H1 (cell line): Measurements from ENCODE around the gene MCM5. TPM values are rescaled to one million over a fixed set of nuclear protein-coding genes. Genes with fewer than 3 reads are reported as not detected.

Experiments used
- ATF3 ChIP-seq: IDR thresholded peaks from 2 replicates; pipeline ENCODE4 v1.6.1; 2011; ENCODE audit warnings: low read depth, mild to moderate bottlenecking, low read length; ENCODE audit not compliant: insufficient read depth
- CREB1 ChIP-seq: IDR thresholded peaks from 2 replicates; pipeline ENCODE4 v1.6.1; 2012; ENCODE audit warnings: inconsistent platforms
- FOSL1 ChIP-seq: IDR thresholded peaks from 2 replicates; pipeline ENCODE4 v1.6.1; 2011; ENCODE audit warnings: mild to moderate bottlenecking, low read depth, low read length, moderate library complexity; ENCODE audit not compliant: insufficient read depth
- HDAC6 ChIP-seq: IDR thresholded peaks from one replicate; pipeline ENCODE4 v1.7.1; 2012; ENCODE audit warnings: low read depth, mild to moderate bottlenecking, inconsistent platforms, low read length, moderate library complexity
- KDM5A ChIP-seq: fragments of 200-600 bp; IDR thresholded peaks from 2 replicates; pipeline ENCODE4 v1.7.1; 2012; ENCODE audit warnings: mild to moderate bottlenecking, low read length, inconsistent platforms, mixed read lengths
- MAFK ChIP-seq: IDR thresholded peaks from 2 replicates; pipeline ENCODE4 v1.6.1; 2012; ENCODE audit warnings: low read depth, mild to moderate bottlenecking, improper control_type of control experiment, low read length
- SIX5 ChIP-seq: IDR thresholded peaks from 2 replicates; pipeline ENCODE4 v1.6.1; 2011; ENCODE audit warnings: mild to moderate bottlenecking, low read depth, low read length
- SRF ChIP-seq: IDR thresholded peaks from 2 replicates; pipeline ENCODE4 v1.6.1; 2011; ENCODE audit warnings: mild to moderate bottlenecking, low read depth, low read length, moderate library complexity
- SUZ12 ChIP-seq: fragments of 200-600 bp; sonication (generic); IDR thresholded peaks from 2 replicates; pipeline ENCODE4 v1.6.1; 2012; ENCODE audit warnings: mild to moderate bottlenecking, inconsistent platforms, low read length, moderate library complexity, mixed read lengths
- TAF1 ChIP-seq: IDR thresholded peaks from 2 replicates; pipeline ENCODE4 v1.6.1; 2011; ENCODE audit warnings: mild to moderate bottlenecking, low read depth, low read length
- polyA plus RNA-seq, 7 experiments: library from polyadenylated mRNA; depleted of rRNA in 3 of 7; stranded (reverse) in 5 of 7; unstranded in 2 of 7; fragments of >200 nt in 5 of 7; fragments of 200-250 nt in 2 of 7; gene quantifications; 1 replicate in 5 of 7; 2 replicates in 1 of 7; 4 replicates in 1 of 7; pipeline versions ENCODE4 v1.2.1 to v1.2.3, GENCODE V29; 2011 to 2013; ENCODE audit warnings: missing spikeins in 2 of 7, mixed read lengths in 2 of 7
- total RNA-seq: library from RNA; stranded (reverse); fragmentation: NEBNext Ultra II Directional; extraction: Animal tissue kit (Norgen Biotek cat#: 25700); gene quantifications from 2 replicates; pipeline ENCODE4 v1.2.1, GENCODE V29; 2021
- TF ChIP-seq, protein P1 (sequence below): fragments of 300-600 bp; sonication (generic); IDR thresholded peaks from 2 replicates; pipeline ENCODE4 v1.7.1; 2012; ENCODE audit warnings: low read length, moderate library complexity, mild to moderate bottlenecking, inconsistent platforms; ENCODE audit not compliant: insufficient replicate concordance

MCM5 gene
- total and polyA plus RNA-seq, 2 of the 8 experiments (the other 6 are each of a cell fraction or from before 2014, with no cell fraction given): 210 to 305 TPM

DNA sequence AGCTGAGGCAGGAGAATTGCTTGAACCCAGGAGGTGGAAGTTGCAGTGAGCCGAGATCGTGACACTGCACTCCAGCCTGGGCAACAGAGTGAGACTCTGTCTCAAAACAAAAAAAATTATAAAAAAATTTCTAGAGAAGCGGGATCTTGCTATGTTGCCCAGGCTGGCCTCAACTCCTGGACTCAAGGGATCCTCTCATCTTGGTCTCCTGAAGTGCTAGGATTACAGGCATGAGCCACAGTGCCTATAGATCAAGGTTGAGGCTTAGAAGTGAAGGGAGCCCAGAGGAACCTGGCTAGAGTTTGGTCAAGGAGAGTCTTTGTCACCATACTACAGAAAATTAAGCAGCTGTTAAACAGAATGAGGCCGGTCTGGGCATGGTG lies 1.4 kb upstream of the MCM5 start (continued):
- TF ChIP-seq, protein P1, sequence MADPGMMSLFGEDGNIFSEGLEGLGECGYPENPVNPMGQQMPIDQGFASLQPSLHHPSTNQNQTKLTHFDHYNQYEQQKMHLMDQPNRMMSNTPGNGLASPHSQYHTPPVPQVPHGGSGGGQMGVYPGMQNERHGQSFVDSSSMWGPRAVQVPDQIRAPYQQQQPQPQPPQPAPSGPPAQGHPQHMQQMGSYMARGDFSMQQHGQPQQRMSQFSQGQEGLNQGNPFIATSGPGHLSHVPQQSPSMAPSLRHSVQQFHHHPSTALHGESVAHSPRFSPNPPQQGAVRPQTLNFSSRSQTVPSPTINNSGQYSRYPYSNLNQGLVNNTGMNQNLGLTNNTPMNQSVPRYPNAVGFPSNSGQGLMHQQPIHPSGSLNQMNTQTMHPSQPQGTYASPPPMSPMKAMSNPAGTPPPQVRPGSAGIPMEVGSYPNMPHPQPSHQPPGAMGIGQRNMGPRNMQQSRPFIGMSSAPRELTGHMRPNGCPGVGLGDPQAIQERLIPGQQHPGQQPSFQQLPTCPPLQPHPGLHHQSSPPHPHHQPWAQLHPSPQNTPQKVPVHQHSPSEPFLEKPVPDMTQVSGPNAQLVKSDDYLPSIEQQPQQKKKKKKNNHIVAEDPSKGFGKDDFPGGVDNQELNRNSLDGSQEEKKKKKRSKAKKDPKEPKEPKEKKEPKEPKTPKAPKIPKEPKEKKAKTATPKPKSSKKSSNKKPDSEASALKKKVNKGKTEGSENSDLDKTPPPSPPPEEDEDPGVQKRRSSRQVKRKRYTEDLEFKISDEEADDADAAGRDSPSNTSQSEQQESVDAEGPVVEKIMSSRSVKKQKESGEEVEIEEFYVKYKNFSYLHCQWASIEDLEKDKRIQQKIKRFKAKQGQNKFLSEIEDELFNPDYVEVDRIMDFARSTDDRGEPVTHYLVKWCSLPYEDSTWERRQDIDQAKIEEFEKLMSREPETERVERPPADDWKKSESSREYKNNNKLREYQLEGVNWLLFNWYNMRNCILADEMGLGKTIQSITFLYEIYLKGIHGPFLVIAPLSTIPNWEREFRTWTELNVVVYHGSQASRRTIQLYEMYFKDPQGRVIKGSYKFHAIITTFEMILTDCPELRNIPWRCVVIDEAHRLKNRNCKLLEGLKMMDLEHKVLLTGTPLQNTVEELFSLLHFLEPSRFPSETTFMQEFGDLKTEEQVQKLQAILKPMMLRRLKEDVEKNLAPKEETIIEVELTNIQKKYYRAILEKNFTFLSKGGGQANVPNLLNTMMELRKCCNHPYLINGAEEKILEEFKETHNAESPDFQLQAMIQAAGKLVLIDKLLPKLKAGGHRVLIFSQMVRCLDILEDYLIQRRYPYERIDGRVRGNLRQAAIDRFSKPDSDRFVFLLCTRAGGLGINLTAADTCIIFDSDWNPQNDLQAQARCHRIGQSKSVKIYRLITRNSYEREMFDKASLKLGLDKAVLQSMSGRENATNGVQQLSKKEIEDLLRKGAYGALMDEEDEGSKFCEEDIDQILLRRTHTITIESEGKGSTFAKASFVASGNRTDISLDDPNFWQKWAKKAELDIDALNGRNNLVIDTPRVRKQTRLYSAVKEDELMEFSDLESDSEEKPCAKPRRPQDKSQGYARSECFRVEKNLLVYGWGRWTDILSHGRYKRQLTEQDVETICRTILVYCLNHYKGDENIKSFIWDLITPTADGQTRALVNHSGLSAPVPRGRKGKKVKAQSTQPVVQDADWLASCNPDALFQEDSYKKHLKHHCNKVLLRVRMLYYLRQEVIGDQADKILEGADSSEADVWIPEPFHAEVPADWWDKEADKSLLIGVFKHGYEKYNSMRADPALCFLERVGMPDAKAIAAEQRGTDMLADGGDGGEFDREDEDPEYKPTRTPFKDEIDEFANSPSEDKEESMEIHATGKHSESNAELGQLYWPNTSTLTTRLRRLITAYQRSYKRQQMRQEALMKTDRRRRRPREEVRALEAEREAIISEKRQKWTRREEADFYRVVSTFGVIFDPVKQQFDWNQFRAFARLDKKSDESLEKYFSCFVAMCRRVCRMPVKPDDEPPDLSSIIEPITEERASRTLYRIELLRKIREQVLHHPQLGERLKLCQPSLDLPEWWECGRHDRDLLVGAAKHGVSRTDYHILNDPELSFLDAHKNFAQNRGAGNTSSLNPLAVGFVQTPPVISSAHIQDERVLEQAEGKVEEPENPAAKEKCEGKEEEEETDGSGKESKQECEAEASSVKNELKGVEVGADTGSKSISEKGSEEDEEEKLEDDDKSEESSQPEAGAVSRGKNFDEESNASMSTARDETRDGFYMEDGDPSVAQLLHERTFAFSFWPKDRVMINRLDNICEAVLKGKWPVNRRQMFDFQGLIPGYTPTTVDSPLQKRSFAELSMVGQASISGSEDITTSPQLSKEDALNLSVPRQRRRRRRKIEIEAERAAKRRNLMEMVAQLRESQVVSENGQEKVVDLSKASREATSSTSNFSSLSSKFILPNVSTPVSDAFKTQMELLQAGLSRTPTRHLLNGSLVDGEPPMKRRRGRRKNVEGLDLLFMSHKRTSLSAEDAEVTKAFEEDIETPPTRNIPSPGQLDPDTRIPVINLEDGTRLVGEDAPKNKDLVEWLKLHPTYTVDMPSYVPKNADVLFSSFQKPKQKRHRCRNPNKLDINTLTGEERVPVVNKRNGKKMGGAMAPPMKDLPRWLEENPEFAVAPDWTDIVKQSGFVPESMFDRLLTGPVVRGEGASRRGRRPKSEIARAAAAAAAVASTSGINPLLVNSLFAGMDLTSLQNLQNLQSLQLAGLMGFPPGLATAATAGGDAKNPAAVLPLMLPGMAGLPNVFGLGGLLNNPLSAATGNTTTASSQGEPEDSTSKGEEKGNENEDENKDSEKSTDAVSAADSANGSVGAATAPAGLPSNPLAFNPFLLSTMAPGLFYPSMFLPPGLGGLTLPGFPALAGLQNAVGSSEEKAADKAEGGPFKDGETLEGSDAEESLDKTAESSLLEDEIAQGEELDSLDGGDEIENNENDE: no peak
- TF ChIP-seq KDM5A (no peak), FOSL1 (no peak), ATF3 (no peak), SIX5 (no peak), SUZ12 (no peak), MAFK (no peak), SRF (no peak), CREB1 (no peak), HDAC6 (no peak), TAF1 (no peak)
